D721Med (cell line): ENCODE results near the gene HOXA7.

Source experiments
- DNase-seq: peaks from one replicate; pipeline ENCODE4 v3.0.0; 2011; ENCODE audit warnings: low spot score; ENCODE audit not compliant: insufficient read length
- FAIRE-seq: peaks from 2 replicates; lab custom pipeline; 2011; peaks lifted over from hg19 to GRCh38; lab: Jason Lieb, UNC
- TF ChIP-seq, protein P1 (sequence below): IDR thresholded peaks from 2 replicates; pipeline ENCODE4 v1.5.1; 2012; ENCODE audit warnings: mild to moderate bottlenecking, control low read depth; ENCODE audit not compliant: insufficient read depth; ENCODE audit errors: missing control alignments

Gene HOXA7

DNA sequence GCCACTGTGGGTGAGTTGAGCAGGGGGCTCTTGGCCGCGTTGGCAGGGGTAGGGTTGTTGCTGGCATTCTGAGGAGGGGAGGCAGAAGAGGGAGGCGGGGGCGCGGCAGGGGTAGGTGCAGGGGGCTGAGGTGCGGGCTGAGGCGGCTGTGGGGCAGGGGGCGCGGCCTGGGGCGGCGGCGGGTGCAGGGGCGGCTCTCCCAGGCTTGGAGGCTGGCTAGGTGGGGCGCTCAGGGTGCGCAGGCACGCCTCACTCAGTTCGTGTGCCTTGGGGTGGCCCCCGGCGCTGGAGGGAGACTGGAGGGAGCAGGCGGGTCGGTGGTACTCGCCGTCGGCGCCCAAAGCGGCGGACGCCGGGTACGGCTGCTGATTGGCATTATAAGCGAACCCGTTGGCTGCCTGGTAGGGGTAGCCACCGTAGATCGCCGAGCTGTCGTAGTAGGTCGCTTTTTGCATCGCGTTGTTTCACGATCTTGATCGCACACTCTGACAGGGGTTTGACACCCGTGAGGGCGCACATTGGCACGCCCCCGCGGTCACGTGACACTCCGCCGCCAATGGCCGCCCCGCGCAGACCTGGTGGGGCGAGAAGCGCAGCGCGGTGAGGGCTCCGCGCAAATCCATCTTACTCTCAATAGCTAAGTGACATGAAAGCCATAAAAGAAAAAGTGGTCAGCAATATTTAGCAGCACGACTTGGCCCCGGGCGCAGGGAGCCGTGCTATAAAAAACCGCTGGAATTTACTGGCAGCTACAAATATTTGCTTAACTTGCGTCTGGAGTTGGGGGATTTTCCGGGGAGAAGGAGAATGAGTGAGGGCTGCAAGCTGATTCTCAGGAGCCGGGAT lies 46.1 kb downstream of the HOXA7 start:
- no peak for FAIRE-seq
- TF ChIP-seq, protein P1, sequence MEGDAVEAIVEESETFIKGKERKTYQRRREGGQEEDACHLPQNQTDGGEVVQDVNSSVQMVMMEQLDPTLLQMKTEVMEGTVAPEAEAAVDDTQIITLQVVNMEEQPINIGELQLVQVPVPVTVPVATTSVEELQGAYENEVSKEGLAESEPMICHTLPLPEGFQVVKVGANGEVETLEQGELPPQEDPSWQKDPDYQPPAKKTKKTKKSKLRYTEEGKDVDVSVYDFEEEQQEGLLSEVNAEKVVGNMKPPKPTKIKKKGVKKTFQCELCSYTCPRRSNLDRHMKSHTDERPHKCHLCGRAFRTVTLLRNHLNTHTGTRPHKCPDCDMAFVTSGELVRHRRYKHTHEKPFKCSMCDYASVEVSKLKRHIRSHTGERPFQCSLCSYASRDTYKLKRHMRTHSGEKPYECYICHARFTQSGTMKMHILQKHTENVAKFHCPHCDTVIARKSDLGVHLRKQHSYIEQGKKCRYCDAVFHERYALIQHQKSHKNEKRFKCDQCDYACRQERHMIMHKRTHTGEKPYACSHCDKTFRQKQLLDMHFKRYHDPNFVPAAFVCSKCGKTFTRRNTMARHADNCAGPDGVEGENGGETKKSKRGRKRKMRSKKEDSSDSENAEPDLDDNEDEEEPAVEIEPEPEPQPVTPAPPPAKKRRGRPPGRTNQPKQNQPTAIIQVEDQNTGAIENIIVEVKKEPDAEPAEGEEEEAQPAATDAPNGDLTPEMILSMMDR = no peak
- no peak for DNase-seq

DNA sequence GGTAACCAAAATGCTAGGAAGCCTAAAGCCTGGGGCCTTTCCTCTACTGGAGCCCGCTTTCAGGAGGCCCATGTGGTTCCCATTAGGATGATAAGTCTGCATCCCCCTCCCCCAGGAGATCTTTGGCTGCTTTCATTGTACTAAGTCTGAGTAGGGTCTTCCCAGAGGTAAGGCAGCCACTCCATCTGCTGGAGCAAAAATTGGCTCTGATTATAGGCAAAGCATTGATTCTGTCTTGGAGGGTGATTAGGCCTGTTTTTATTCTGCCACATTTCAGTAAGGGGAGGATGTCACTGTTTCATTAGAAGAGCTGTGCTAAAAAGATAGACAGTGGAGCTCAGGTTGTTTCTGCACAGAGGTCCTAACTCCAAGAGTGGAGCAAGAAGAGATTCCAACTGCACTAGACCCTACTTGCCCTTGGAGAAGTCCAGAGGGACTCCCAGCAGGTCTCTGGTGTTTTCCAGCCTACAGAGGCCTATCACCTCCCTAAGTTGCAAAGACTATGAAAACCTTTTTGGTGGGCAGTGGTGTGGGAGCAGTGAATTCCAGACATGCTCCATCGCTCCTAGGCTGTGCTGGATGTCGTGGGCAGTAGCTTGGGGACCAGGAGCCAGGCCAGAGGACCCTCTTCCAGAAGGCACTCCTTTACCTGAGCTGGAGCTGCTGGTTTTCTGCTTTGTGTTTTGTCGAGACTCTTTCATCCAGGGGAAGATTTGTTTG lies 46.8 kb downstream of the HOXA7 start:
- TF ChIP-seq, protein P1 = no peak
- no peak for FAIRE-seq

DNA sequence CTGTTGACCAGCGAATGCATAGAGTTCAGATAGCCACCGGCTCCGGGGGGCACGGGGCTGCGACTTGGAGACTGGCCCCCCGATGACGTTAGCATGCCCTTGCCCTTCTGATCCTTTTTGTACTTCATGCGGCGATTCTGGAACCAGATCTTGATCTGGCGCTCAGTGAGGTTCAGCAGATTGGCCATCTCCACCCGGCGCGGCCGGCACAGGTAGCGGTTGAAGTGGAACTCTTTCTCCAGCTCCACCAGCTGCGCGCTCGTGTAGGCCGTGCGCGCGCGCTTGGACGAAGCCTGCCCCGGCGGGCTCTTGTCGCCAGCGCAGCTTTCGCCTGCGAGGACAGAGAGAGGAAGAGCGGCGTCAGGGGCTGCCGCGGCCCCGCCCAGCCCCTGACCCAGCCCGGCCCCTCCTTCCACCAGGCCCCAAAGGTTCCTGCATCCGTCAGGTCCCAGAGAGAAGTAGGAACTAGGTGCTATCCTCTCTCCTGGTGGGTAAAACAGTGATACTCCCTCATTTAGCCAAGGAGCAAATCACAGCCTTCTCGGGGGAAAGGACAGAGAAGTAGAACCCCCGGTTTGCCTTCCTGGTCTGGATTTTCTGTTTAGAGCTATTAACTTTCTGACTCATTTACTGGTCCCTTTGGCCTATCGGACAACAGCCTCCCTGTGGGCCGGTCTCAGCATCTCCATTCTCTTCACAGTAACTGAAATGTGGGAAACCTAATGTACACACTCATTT lies 47.9 kb downstream of the HOXA7 start:
- DNase-seq (no peak), FAIRE-seq (no peak)
- TF ChIP-seq, protein P1 = no peak

More for the DNA sequence above, 46.8 kb downstream of the HOXA7 start:
- DNase-seq = no peak

- TF ChIP-seq, protein P1 = no peak
- FAIRE-seq (no peak), DNase-seq (no peak)
Measured at GRCh38 chr7:27107391-27108381, 48.8 kb downstream of the HOXA7 start.

DNA sequence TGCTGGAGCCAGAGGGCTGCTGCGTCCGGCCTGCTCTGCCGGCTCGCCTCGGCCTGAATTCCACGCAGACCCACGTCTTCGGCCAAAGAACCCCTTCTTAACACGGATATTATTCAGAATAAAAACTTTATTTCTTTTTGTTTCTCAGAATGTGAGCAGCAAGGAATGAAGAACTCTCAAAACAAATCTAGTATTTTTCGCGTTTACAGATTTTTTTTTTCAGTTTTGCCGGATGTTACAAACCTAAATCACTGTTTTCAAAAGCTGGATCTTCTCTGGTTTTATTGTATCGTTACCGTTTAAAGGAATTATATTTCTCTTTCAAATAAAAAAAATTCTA lies 49.6 kb downstream of the HOXA7 start:
- TF ChIP-seq, protein P1 = no peak
- DNase-seq (no peak), FAIRE-seq (no peak)

GRCh38 chr7:27106181-27106900 lies 50.1 kb downstream of the HOXA7 start:
- TF ChIP-seq, protein P1 = no peak
- DNase-seq (no peak), FAIRE-seq (no peak)
